ENCODE data around the gene TLK2. TPM values are rescaled to one million over a fixed set of nuclear protein-coding genes. Genes with fewer than 3 reads are reported as not detected.

TLK2 gene
- total RNA-seq, 1 experiment from 2014 or later = 56.1 TPM

DNA sequence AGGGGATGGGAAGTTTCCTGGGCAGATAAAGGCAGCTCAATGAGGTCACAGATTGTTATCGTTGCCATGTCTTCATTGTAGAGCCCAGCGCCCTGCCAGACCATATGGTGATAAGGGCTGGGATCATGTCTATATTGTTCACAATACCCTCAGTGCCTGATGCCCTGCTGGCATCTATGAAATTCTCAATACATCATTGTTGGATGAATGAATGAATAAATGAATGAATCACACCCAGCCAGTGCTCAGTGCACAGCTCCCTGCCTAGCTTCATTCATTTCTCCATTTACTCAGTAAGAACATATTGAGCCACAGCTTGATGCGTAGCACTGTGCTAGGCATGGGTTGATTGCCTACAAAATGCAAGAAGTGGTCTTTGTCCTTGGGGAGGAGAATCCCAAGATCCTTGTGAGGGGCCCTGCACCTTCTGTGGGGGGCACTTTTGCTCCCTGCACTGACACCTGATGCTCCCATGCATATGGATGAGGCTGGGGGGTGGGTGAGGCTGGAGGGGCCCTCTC, 178.6 kb downstream of the TLK2 start:
- ChIA-PET POLR2A (no interaction called here), CTCF (interaction anchor here (1.0 kb wide), 1 partner anchor 15 kb away, joined by 4 read pairs; no protein-coding TSS in a partner anchor)
- Mint-ChIP-seq H3K27me3 (ENCODE audit: insufficient read depth, unreplicated experiment) (no peaks in the 10 kb centered on the region), H3K4me3 (ENCODE audit: unreplicated experiment) (no peak overlapping the region), H3K9me3 (ENCODE audit: unreplicated experiment) (peaks cover 13% of the 10 kb centered on the region), H3K36me3 (ENCODE audit: insufficient read depth, unreplicated experiment) (no peaks in the 10 kb centered on the region), H3K4me1 (ENCODE audit: insufficient read depth, unreplicated experiment) (peaks cover 6% of the 10 kb centered on the region), H3K27ac (ENCODE audit: low read depth, unreplicated experiment) (no peak overlapping the region)
- DNase-seq (ENCODE audit: unreplicated experiment) = no peak
- TF ChIP-seq, protein P1, sequence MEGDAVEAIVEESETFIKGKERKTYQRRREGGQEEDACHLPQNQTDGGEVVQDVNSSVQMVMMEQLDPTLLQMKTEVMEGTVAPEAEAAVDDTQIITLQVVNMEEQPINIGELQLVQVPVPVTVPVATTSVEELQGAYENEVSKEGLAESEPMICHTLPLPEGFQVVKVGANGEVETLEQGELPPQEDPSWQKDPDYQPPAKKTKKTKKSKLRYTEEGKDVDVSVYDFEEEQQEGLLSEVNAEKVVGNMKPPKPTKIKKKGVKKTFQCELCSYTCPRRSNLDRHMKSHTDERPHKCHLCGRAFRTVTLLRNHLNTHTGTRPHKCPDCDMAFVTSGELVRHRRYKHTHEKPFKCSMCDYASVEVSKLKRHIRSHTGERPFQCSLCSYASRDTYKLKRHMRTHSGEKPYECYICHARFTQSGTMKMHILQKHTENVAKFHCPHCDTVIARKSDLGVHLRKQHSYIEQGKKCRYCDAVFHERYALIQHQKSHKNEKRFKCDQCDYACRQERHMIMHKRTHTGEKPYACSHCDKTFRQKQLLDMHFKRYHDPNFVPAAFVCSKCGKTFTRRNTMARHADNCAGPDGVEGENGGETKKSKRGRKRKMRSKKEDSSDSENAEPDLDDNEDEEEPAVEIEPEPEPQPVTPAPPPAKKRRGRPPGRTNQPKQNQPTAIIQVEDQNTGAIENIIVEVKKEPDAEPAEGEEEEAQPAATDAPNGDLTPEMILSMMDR (IDR thresholded peaks at IDR 0.05; ENCODE audit: unreplicated experiment) = no peak
- BruUV-seq (replicated peaks) = no TSS peak
- intact Hi-C loops (cut with micrococcal nuclease) = no loop called here

DNA sequence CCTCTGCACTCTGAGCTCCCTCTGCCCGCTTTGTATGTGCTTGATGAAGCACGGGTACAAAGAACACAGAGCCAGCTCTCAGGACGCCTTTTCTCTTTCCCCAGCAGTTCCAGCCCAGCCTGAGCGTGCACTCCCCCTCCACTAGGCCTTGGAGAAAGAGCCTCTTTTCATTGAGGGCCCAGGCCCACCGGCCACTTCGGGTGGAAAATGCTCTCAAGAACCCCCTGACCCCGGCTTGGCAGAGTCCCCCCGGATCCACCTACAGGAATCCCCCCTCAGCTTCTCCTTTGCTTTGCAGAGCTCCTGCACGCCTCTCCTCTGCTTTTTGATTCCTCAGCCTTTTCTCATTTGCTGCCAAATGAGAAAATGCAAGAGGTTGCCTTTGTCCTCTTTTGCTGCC, 179.1 kb downstream of the TLK2 start:
- Mint-ChIP-seq H3K4me1 (ENCODE audit: insufficient read depth, unreplicated experiment) (peaks cover 6% of the 10 kb centered on the region), H3K36me3 (ENCODE audit: insufficient read depth, unreplicated experiment) (no peaks in the 10 kb centered on the region), H3K27me3 (ENCODE audit: insufficient read depth, unreplicated experiment) (no peaks in the 10 kb centered on the region), H3K9me3 (ENCODE audit: unreplicated experiment) (peaks cover 13% of the 10 kb centered on the region), H3K4me3 (ENCODE audit: unreplicated experiment) (no peak overlapping the region), H3K27ac (ENCODE audit: low read depth, unreplicated experiment) (no peak overlapping the region)
- DNase-seq (ENCODE audit: unreplicated experiment) = no peak
- ChIA-PET CTCF (no interaction called here), POLR2A (no interaction called here)
- BruUV-seq (replicated peaks) = no TSS peak
- intact Hi-C loops (cut with micrococcal nuclease) = no loop called here
- TF ChIP-seq, protein P1 (IDR thresholded peaks at IDR 0.05; ENCODE audit: unreplicated experiment) = no peak

DNA sequence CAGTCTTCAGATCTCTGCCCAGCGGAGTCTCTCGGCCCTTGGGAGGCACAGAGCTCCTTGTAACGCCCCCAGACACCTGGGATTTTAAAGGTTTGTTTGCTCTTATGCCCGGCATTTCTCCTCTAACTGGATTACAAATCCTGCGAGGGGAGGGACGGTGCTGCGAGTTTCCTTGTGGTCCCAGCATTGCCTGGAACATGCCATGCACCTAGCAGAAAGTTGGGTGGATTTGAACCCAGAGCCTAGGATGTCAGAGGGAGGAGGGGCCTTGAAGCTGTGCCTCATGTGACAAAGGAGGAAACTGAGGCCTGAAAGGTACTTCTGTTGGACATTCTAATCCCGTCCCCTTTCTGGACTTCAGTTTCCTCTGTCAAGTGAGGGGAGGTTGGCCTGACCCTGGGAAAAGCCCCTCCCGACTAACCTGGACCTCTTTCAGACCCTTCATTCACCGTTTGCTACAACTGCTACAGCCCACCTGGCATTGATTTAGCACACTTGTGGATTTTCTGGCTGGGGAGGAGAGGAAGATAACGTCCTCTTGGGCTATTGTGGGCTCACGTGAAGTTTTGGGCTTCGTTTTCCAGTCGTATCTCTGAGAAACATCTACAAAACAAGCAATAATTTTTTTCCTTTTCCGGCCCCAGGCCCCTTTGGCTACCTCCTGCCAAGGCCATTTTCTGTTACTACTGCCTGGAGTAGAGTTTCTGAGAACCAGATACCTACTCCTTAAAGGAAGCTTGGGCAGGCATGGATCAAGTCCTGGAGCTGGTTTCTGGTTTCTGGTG, 179.7 kb downstream of the TLK2 start:
- no peak overlapping the region for H3K27ac Mint-ChIP-seq (ENCODE audit: low read depth, unreplicated experiment)
- no peaks in the 10 kb centered on the region for H3K27me3 Mint-ChIP-seq (ENCODE audit: insufficient read depth, unreplicated experiment)
- intact Hi-C loops (cut with micrococcal nuclease) = no loop called here
- POLR2A ChIA-PET = no interaction called here
- CTCF ChIA-PET = interaction anchor here (0.6 kb wide), 1 partner anchor 844 kb away, joined by 4 read pairs; no protein-coding TSS in a partner anchor
- no peak overlapping the region for H3K4me3 Mint-ChIP-seq (ENCODE audit: unreplicated experiment)
- DNase-seq (ENCODE audit: unreplicated experiment) = no peak
- peaks cover 13% of the 10 kb centered on the region for H3K9me3 Mint-ChIP-seq (ENCODE audit: unreplicated experiment)
- no TSS peak for BruUV-seq (replicated peaks)
- peaks cover 8% of the 10 kb centered on the region for H3K4me1 Mint-ChIP-seq (ENCODE audit: insufficient read depth, unreplicated experiment)
- TF ChIP-seq, protein P1 (IDR thresholded peaks at IDR 0.05; ENCODE audit: unreplicated experiment) = no peak
- no peaks in the 10 kb centered on the region for H3K36me3 Mint-ChIP-seq (ENCODE audit: insufficient read depth, unreplicated experiment)

DNA sequence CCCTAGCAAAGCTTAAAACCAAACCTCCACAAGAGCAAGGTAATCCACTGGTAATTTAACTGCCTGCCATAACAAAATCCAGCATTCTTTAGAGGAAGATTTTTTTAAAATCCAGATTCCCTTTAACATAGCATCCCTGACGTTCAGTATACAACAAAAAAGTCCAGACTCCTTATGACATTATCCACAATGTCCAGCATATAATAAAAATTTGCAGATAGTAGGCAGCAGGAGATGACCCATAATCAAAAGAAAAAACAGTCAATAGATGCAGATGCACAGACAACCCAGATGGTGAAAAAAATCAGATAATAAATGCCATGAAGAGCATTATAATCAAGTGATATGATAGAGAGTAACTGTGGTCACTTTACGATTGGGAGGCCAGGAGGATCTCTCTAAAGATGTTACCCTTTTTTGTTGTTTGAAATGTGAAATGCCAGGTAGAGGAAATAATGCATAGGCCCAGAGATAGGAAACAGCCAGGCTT, 182.0 kb downstream of the TLK2 start:
- H3K4me1 Mint-ChIP-seq (ENCODE audit: insufficient read depth, unreplicated experiment) = peaks cover 9% of the 10 kb centered on the region
- no peaks in the 10 kb centered on the region for H3K36me3 Mint-ChIP-seq (ENCODE audit: insufficient read depth, unreplicated experiment)
- peaks cover 13% of the 10 kb centered on the region for H3K9me3 Mint-ChIP-seq (ENCODE audit: unreplicated experiment)
- DNase-seq (ENCODE audit: unreplicated experiment) = no peak
- no peaks in the 10 kb centered on the region for H3K27me3 Mint-ChIP-seq (ENCODE audit: insufficient read depth, unreplicated experiment)
- H3K4me3 Mint-ChIP-seq (ENCODE audit: unreplicated experiment) = no peak overlapping the region
- H3K27ac Mint-ChIP-seq (ENCODE audit: low read depth, unreplicated experiment) = no peak overlapping the region
- BruUV-seq (replicated peaks) = no TSS peak
- POLR2A ChIA-PET = no interaction called here
- intact Hi-C loops (cut with micrococcal nuclease) = no loop called here
- TF ChIP-seq, protein P1 (IDR thresholded peaks at IDR 0.05; ENCODE audit: unreplicated experiment) = no peak
- CTCF ChIA-PET = no interaction called here

All from MCF 10A (cell line).